Mammary epithelial cell (primary cell): ENCODE data around the gene MYBBP1A.
"Not testable (repeated sequence)": the region's sequence is repeated elsewhere in the genome, so short reads cannot be mapped to it uniquely, and the experiment has no call there.

Experiments
- EZH2 ChIP-seq: IDR thresholded peaks from 2 replicates; pipeline ENCODE4 v1.6.1; 2012; ENCODE audit warnings: low read length, inconsistent platforms, borderline replicate concordance
- TF ChIP-seq, protein P1 (sequence below), 2 donors: IDR thresholded peaks in 1 of 2; conservative IDR thresholded peaks in 1 of 2; 2 replicates each; pipeline ENCODE4 v1.5.1; 2011 to 2012; ENCODE audit warnings: inconsistent platforms in 2 of 2, low read length in 2 of 2, mild to moderate bottlenecking in 2 of 2, control low read depth in 1 of 2, low read depth in 1 of 2; ENCODE audit not compliant: insufficient read depth in 1 of 2; ENCODE audit errors: extremely low read depth in 1 of 2

DNA sequence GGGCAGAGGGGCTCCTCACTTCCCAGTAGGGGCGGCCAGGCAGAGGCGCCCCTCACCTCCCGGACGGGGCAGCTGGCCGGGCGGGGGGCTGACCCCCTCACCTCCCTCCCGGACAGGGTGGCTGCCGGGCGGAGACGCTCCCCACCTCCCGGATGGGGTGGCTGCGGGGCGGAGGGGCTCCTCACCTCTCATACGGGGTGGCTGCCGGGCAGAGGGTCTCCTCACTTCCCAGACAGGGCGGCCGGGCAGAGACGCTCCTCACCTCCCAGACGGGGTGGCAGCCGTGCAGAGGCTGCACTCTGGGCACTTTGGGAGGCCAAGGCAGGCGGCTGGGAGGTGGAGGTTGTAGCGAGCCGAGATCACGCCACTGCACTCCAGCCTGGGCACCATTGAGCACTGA lies 23.2 kb upstream of the MYBBP1A start:
- TF ChIP-seq, protein P1, sequence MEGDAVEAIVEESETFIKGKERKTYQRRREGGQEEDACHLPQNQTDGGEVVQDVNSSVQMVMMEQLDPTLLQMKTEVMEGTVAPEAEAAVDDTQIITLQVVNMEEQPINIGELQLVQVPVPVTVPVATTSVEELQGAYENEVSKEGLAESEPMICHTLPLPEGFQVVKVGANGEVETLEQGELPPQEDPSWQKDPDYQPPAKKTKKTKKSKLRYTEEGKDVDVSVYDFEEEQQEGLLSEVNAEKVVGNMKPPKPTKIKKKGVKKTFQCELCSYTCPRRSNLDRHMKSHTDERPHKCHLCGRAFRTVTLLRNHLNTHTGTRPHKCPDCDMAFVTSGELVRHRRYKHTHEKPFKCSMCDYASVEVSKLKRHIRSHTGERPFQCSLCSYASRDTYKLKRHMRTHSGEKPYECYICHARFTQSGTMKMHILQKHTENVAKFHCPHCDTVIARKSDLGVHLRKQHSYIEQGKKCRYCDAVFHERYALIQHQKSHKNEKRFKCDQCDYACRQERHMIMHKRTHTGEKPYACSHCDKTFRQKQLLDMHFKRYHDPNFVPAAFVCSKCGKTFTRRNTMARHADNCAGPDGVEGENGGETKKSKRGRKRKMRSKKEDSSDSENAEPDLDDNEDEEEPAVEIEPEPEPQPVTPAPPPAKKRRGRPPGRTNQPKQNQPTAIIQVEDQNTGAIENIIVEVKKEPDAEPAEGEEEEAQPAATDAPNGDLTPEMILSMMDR (conservative IDR thresholded peaks at IDR 0.05 in 1 of 2, IDR thresholded peaks at IDR 0.05 in 1 of 2; ENCODE audit: extremely low read depth in 1 of 2, insufficient read depth in 1 of 2, low read depth in 1 of 2, low read length in 2 of 2): not testable (repeated sequence)
- TF ChIP-seq EZH2: not testable (repeated sequence)
